ENCODE results near the gene KRT78.

Gene KRT78

DNA sequence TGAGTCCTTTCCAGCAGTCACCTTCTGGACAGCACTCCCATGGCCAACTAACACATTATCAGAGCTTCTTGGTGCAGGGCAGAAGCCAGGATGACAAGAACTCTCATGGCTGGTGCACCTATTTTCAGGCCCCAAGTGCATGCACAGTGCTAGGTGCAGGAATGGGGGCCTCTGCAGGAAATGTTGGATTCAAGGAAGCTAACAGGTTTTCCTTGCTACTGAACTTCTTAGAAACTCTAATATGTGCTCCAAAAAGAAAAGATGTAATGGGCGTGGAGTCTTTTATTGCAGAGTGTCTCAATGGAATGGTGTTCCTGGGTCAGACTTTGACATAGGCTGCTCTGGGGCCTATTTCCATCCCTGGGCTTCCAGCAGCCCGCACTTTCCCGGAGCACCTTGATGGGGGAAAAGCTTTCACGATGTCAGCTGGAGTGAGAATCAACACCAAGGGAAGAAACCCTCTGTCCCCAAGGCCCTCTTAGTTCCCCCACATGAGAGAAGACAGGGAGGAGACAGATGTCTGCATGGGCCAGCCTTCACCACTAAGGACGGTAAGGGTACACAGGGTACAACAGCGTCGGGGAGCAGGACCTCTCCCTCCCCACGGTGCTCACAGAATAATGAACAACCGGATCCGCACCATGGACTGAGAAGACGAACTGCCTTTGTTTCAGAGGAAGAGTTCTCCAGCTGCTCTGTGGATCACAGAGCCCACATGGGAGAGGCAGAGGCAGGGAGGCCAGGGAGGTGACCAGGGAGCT is 59.7 kb downstream of the KRT78 start:
- no peak for DNase-seq (ENCODE audit: low read depth)
- no peak overlapping the region for H3K4me3 ChIP-seq (ENCODE audit: low read depth, low read length)
- TF ChIP-seq, protein P1, sequence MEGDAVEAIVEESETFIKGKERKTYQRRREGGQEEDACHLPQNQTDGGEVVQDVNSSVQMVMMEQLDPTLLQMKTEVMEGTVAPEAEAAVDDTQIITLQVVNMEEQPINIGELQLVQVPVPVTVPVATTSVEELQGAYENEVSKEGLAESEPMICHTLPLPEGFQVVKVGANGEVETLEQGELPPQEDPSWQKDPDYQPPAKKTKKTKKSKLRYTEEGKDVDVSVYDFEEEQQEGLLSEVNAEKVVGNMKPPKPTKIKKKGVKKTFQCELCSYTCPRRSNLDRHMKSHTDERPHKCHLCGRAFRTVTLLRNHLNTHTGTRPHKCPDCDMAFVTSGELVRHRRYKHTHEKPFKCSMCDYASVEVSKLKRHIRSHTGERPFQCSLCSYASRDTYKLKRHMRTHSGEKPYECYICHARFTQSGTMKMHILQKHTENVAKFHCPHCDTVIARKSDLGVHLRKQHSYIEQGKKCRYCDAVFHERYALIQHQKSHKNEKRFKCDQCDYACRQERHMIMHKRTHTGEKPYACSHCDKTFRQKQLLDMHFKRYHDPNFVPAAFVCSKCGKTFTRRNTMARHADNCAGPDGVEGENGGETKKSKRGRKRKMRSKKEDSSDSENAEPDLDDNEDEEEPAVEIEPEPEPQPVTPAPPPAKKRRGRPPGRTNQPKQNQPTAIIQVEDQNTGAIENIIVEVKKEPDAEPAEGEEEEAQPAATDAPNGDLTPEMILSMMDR (IDR thresholded peaks at IDR 0.05; ENCODE audit: insufficient read depth, low read depth, low read length, missing control alignments) = no peak

DNA sequence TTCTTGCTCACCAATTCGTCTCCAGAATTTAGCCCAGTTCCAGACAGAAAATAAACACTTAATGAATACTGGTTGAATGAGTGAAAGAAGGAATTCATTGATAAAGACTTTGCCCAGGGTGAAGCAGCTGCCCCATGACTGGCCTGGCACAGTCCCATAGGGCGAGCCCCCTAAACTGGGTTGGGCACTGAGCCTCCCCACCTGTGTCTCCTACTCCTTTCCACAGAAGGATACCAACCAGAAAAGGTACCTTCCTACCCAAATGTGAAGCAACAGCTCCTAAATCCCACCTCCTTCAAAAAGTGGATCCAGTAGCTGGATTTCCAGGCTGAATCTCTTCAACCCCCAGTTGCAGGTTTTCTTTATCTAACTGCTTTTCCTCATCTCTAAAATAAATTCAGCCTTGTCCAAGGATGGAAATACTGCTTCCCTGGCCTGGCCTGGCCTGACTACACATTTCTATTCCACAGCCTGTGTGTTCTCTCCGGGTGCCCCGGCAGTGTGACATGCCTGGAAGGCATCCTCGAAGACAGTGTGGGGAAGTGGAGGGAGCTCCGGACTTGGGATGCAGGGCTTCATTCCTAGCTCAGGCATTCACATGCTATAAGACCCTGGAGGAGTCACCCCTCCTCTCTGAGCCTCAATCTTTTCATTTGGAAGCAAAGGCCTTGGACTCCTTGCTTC is 60.5 kb downstream of the KRT78 start:
- DNase-seq (ENCODE audit: low read depth) = no peak
- H3K4me3 ChIP-seq (ENCODE audit: low read depth, low read length) = no peak overlapping the region
- TF ChIP-seq, protein P1 (IDR thresholded peaks at IDR 0.05; ENCODE audit: insufficient read depth, low read depth, low read length, missing control alignments) = no peak

All from GM12865 (cell line).